HFFc6 (cell line): ENCODE data around the gene PLEKHG5. TPM values are rescaled to one million over a fixed set of nuclear protein-coding genes. Genes with fewer than 3 reads are reported as not detected.

Experiments
- DNase-seq: peaks from one replicate; pipeline ENCODE4 v3.0.0-alpha.2; 2018
- H3K27ac Mint-ChIP-seq: 2 replicates; pipeline ENCODE4 v1.8.0; 2020; ENCODE audit warnings: mild to moderate bottlenecking, mixed read lengths
- H3K27me3 Mint-ChIP-seq: 2 replicates; pipeline ENCODE4 v1.8.0; 2021; ENCODE audit warnings: mild to moderate bottlenecking, moderate library complexity, mixed read lengths; ENCODE audit not compliant: insufficient read depth
- H3K36me3 Mint-ChIP-seq: 2 replicates; pipeline ENCODE4 v1.8.0; 2021; ENCODE audit warnings: low read depth, mixed read lengths
- H3K4me1 Mint-ChIP-seq: 2 replicates; pipeline ENCODE4 v1.8.0; 2020; ENCODE audit warnings: low read depth, mixed read lengths
- H3K4me3 Mint-ChIP-seq: 2 replicates; pipeline ENCODE4 v1.8.0; 2020; ENCODE audit warnings: mild to moderate bottlenecking, moderate library complexity, mixed read lengths
- H3K9me3 Mint-ChIP-seq: 2 replicates; pipeline ENCODE4 v1.8.0; 2020; ENCODE audit warnings: mild to moderate bottlenecking, mixed read lengths
- total RNA-seq, 6 experiments: library from RNA; stranded (reverse); fragmentation: NEBNext Ultra II Directional; extraction: Animal tissue kit (Norgen Biotek cat#: 25700); gene quantifications; 2 replicates in 1 of 6; 3 replicates in 5 of 6; pipeline ENCODE4 v1.2.3, GENCODE V29; 2021
- TF ChIP-seq, protein P1 (sequence below): fragments of 200-600 bp; sonication (generic); IDR thresholded peaks from 2 replicates; pipeline ENCODE4 v1.5.0; 2021; ENCODE audit warnings: antibody characterized with exemption, mild to moderate bottlenecking

PLEKHG5 gene
- total RNA-seq, 6 experiments from 2014 or later, result 6.4 to 7.2 (median 6.6) TPM

DNA sequence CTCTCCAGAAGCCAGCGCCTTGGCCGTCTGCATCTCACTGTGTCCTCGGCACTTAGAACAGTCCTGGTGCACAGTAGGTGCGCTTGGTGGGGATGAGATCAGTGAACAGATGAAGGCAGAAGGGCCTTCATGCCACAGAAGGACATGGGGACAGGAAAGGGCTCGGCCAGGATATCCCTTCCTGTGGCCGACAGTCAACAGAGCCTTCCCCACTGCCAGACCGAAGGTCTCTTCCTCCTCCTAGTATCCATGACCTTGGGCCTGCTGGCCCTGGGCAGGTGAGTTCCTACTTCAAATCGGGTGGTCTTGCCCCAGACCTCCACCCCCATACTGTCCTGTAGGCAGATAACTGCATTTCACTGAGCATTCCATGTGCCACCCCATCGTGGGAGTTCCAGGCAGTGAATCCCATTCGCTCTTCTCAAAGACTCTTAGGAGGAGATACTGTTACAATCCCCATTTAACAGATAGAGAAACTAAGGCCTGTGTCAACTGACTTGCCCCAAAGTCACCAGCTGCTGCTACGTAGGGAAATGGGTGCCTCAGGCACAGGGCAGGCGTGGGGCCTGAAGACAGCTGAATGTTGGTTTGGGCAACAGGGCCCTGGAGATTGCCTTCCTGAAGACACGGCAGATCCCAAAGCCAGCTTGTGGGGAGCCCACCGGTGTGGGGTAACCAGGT, 3.5 kb downstream of the PLEKHG5 start:
- DNase-seq, result no peak
- no peaks in the 10 kb centered on the region for H3K36me3 Mint-ChIP-seq
- peaks cover 14% of the 10 kb centered on the region for H3K27me3 Mint-ChIP-seq
- TF ChIP-seq, protein P1, sequence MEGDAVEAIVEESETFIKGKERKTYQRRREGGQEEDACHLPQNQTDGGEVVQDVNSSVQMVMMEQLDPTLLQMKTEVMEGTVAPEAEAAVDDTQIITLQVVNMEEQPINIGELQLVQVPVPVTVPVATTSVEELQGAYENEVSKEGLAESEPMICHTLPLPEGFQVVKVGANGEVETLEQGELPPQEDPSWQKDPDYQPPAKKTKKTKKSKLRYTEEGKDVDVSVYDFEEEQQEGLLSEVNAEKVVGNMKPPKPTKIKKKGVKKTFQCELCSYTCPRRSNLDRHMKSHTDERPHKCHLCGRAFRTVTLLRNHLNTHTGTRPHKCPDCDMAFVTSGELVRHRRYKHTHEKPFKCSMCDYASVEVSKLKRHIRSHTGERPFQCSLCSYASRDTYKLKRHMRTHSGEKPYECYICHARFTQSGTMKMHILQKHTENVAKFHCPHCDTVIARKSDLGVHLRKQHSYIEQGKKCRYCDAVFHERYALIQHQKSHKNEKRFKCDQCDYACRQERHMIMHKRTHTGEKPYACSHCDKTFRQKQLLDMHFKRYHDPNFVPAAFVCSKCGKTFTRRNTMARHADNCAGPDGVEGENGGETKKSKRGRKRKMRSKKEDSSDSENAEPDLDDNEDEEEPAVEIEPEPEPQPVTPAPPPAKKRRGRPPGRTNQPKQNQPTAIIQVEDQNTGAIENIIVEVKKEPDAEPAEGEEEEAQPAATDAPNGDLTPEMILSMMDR, result no peak
- H3K4me3 Mint-ChIP-seq, result no peak overlapping the region
- no peaks in the 10 kb centered on the region for H3K9me3 Mint-ChIP-seq
- H3K27ac Mint-ChIP-seq, result no peak overlapping the region
- peaks cover 25% of the 10 kb centered on the region for H3K4me1 Mint-ChIP-seq

DNA sequence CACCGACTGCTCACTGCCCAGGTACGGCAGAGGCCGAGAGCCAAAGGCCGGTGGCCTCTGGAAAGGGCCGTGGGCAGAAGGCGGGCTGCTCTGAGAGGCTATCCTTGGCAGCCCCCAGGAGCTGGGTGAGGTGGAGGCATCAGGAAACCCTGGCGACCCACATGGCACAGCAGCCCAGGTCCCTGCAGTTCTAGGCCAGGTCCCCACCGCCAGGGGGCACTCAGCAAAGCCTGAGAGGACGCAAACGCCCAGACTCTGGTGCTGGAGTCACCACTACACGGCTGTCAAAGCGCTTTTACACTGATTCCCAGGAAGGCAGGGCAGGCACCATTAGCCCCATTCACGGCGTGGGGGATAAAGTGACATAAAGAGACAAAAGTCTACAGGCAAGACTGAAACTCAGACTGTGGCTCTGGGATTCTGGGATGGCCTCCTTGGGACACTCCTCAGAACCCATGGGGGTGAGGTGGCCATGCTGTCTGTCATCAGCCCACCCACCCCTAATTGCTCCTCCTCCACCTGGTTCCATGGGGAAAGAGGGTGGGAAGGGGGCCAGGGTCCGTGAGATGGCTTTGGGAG, 4.9 kb downstream of the PLEKHG5 start:
- Mint-ChIP-seq H3K4me1 (peaks cover 14% of the 10 kb centered on the region), H3K9me3 (no peaks in the 10 kb centered on the region), H3K27me3 (peaks cover 16% of the 10 kb centered on the region), H3K4me3 (peak overlapping the region; percentile 34; the same call in 1 of the 2 replicates), H3K27ac (no peak overlapping the region), H3K36me3 (no peaks in the 10 kb centered on the region)
- DNase-seq, result peak; percentile 72
- TF ChIP-seq, protein P1, result peak; percentile 95

DNA sequence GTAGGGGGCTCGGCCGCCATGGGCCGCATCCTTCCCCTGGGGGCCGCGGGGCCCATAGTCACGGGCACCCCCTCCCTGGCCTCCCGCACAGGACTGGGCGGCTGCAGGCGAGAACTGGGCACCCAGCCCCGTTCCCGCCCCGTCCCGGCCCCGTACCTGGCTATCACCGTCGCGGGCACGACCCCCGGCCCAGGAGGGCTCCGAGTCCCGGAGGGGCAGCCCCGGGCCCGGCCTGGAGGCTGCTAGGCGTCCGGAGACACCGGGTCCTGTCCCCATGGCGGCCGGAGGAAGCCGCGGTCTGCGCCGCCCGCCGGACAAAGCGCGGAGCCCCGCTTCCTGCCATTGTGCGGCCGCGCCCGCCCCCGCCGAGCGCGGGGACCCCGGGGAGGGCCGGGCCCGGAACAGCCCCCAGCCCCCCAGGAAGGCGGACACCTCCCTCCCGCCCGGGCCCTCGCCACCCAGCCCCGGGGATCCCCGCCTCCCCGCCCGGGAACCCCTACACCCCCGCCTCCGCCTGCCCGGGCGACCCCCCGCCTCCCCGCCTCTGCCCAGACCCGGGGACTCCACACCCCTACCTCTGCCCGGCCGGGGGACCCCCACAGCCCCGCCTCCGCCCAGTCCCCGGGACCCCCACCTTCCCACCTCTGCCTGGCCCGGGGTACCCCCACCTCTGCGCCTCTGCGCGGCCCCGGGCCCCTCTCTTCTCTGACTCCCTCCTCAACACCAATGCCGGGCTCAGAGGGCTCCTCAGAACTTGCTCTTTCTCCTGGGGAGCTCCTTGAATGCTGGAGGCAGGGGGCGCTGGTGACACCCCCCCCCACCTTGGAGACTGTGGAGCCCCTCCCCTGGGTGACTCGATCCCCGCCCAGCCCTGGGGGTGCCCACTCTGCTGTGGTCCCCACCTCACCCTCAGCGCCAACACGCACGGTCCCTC, 6.0 kb downstream of the PLEKHG5 start:
- no peak for DNase-seq
- Mint-ChIP-seq H3K4me3 (peak overlapping the region; percentile 34; the same call in 1 of the 2 replicates), H3K27ac (no peak overlapping the region), H3K4me1 (peaks cover 8% of the 10 kb centered on the region), H3K9me3 (no peaks in the 10 kb centered on the region), H3K36me3 (no peaks in the 10 kb centered on the region), H3K27me3 (peaks cover 18% of the 10 kb centered on the region)
- TF ChIP-seq, protein P1, result no peak

DNA sequence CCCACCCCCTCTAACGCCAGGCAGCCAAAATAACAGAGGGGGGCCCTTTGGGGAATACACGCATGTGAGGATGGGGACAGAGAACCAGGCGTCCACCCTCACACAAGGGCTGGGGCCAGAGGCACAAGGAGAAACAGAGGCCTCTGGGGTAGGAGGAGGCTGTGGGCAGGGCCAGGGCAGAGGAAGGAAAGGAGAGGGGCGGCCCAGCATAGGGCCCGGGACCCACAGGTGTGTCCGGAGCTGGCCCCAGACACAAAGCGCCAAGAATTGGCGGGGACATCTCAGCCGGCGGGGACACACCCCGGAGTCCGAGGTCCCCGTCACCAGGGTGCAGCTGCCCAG, 6.7 kb downstream of the PLEKHG5 start:
- TF ChIP-seq, protein P1, result no peak
- peak overlapping the region; percentile 36; the same call in 1 of the 2 replicates for H3K4me3 Mint-ChIP-seq
- peaks cover 8% of the 10 kb centered on the region for H3K4me1 Mint-ChIP-seq
- DNase-seq, result no peak
- H3K27ac Mint-ChIP-seq, result no peak overlapping the region
- no peaks in the 10 kb centered on the region for H3K36me3 Mint-ChIP-seq
- H3K9me3 Mint-ChIP-seq, result no peaks in the 10 kb centered on the region
- peaks cover 18% of the 10 kb centered on the region for H3K27me3 Mint-ChIP-seq

DNA sequence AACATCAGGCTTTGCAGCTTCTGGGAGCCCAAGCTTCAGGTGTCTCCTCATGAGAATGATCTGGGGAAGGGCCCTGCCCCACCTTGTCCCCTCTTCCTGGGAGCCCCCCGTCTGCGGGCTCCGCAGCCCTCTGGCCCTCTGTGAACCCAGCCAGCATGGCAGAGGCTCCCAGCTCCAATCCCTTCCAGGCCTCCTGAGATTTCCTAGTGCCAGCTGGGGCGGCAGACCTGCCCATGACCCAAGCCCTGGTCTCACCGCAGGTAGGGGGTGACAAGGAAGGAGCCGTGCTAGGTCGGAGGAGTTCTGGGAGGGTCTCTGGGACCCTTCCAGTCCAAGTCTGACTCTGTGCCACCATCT, 7.7 kb downstream of the PLEKHG5 start:
- TF ChIP-seq, protein P1, result no peak
- Mint-ChIP-seq H3K27ac (no peak overlapping the region), H3K27me3 (peaks cover 18% of the 10 kb centered on the region), H3K4me3 (no peak overlapping the region), H3K36me3 (no peaks in the 10 kb centered on the region), H3K9me3 (no peaks in the 10 kb centered on the region), H3K4me1 (peaks cover 8% of the 10 kb centered on the region)
- DNase-seq, result no peak
